GM23338 (cell line): ENCODE measurements around the gene ETV1. TPM values are rescaled to one million over a fixed set of nuclear protein-coding genes. Genes with fewer than 3 reads are reported as not detected.

Experiments used
- ATAC-seq: fragments of 200-7000 bp; cut with Tn5 transposase; 3 replicates; pipeline ENCODE4 v1.9.1; 2020
- DNase-seq: peaks from one replicate; pipeline ENCODE4 v3.0.0-alpha.2; 2015; ENCODE audit warnings: low spot score
- H2AFZ ChIP-seq: fragments of 200-600 bp; sonication (generic); 2 replicates; pipeline ENCODE4 v1.8.0; 2016; ENCODE audit warnings: antibody characterized with exemption, mild to moderate bottlenecking, moderate library complexity
- H3F3A ChIP-seq: fragments of 200-600 bp; sonication (generic); replicated peaks from 2 replicates; pipeline ENCODE4 v1.8.0; 2017; ENCODE audit warnings: antibody characterized with exemption, mixed run types, low read depth
- H3K27ac ChIP-seq: fragments of 200-600 bp; sonication (generic); 2 replicates; pipeline ENCODE4 v1.6.1; 2016; ENCODE audit warnings: low read depth
- H3K27me3 ChIP-seq: fragments of 200-600 bp; sonication (generic); 2 replicates; pipeline ENCODE4 v1.8.0; 2016; ENCODE audit warnings: mild to moderate bottlenecking, mixed run types, moderate library complexity; ENCODE audit not compliant: insufficient read depth
- H3K36me3 ChIP-seq: fragments of 200-600 bp; sonication (generic); 2 replicates; pipeline ENCODE4 v1.8.0; 2016; ENCODE audit warnings: mild to moderate bottlenecking; ENCODE audit not compliant: insufficient read depth
- H3K4me1 ChIP-seq: fragments of 200-600 bp; sonication (generic); 2 replicates; pipeline ENCODE4 v1.8.0; 2016; ENCODE audit warnings: mild to moderate bottlenecking, moderate library complexity; ENCODE audit not compliant: insufficient read depth
- H3K4me2 ChIP-seq: fragments of 200-600 bp; sonication (generic); 2 replicates; pipeline ENCODE4 v1.7.1; 2017; ENCODE audit warnings: mixed run types
- H3K4me3 ChIP-seq: fragments of 200-600 bp; sonication (generic); 2 replicates; pipeline ENCODE4 v1.6.1; 2016; ENCODE audit warnings: mixed run types
- H3K79me2 ChIP-seq: fragments of 200-600 bp; sonication (generic); replicated peaks from 2 replicates; pipeline ENCODE4 v1.8.0; 2017; ENCODE audit warnings: mild to moderate bottlenecking; ENCODE audit not compliant: insufficient read depth
- H3K9me2 ChIP-seq: fragments of 200-600 bp; sonication (generic); 2 replicates; pipeline ENCODE4 v1.8.0; 2017; ENCODE audit not compliant: insufficient read depth
- H4K20me1 ChIP-seq: fragments of 200-600 bp; sonication (generic); replicated peaks from 2 replicates; pipeline ENCODE4 v1.8.0; 2017; ENCODE audit warnings: mild to moderate bottlenecking; ENCODE audit not compliant: insufficient read depth
- H3K27ac Mint-ChIP-seq: 2 replicates; pipeline ENCODE4 v1.8.0; 2020; ENCODE audit warnings: inconsistent platforms, mild to moderate bottlenecking, moderate library complexity, mixed read lengths
- H3K27me3 Mint-ChIP-seq: 3 replicates; pipeline ENCODE4 v1.8.0; 2022; ENCODE audit warnings: low read depth, mild to moderate bottlenecking, moderate library complexity, mixed read lengths, inconsistent platforms; ENCODE audit not compliant: insufficient read depth, poor library complexity
- H3K36me3 Mint-ChIP-seq: 3 replicates; pipeline ENCODE4 v1.8.0; 2021; ENCODE audit warnings: low read depth, mild to moderate bottlenecking, inconsistent platforms, moderate library complexity, mixed read lengths
- H3K4me1 Mint-ChIP-seq: 3 replicates; pipeline ENCODE4 v1.8.0; 2020; ENCODE audit warnings: mild to moderate bottlenecking, inconsistent platforms, mixed read lengths
- H3K4me3 Mint-ChIP-seq: 3 replicates; pipeline ENCODE4 v1.8.0; 2021; ENCODE audit warnings: moderate library complexity, mild to moderate bottlenecking, inconsistent platforms, mixed read lengths
- H3K9me3 Mint-ChIP-seq: 3 replicates; pipeline ENCODE4 v1.8.0; 2020; ENCODE audit warnings: moderate library complexity, mild to moderate bottlenecking, inconsistent platforms, mixed read lengths
- CTCF ChIP-seq, 2 experiments: fragments of 200-600 bp in 1 of 2; sonication (generic) in 1 of 2; conservative IDR thresholded peaks; 2 replicates each; pipeline versions ENCODE4 v1.5.1 to v1.6.1; 2016 to 2017; ENCODE audit warnings: antibody characterized with exemption in 2 of 2, low read depth in 2 of 2, mild to moderate bottlenecking in 2 of 2, moderate library complexity in 1 of 2
- EZH2 ChIP-seq: fragments of 200-600 bp; sonication (generic); IDR thresholded peaks from one replicate; pipeline ENCODE4 v1.8.0; 2017; ENCODE audit warnings: antibody characterized with exemption, mild to moderate bottlenecking, low read depth; ENCODE audit not compliant: unreplicated experiment
- EZH2phosphoT487 ChIP-seq: fragments of 200-600 bp; sonication (generic); IDR thresholded peaks from one replicate; pipeline ENCODE4 v1.8.1; 2018; ENCODE audit warnings: antibody characterized with exemption; ENCODE audit not compliant: unreplicated experiment
- NANOG ChIP-seq: IDR thresholded peaks from 2 replicates; pipeline ENCODE4 v1.6.1; 2016; ENCODE audit warnings: antibody characterized with exemption, borderline replicate concordance
- STAT1 ChIP-seq: IDR thresholded peaks from one replicate; pipeline ENCODE4 v1.6.1; 2016; ENCODE audit warnings: antibody characterized with exemption; ENCODE audit not compliant: unreplicated experiment
- ZNF331 ChIP-seq: fragments of 250-450 bp; sonication (Bioruptor Pico); IDR thresholded peaks from 2 replicates; pipeline ENCODE4 v1.5.0; 2020; ENCODE audit warnings: low read depth, mild to moderate bottlenecking, moderate library complexity
- ZNF462 ChIP-seq: fragments of 250-450 bp; sonication (Bioruptor Pico); IDR thresholded peaks from 2 replicates; pipeline ENCODE4 v1.5.0; 2020; ENCODE audit warnings: mild to moderate bottlenecking, moderate library complexity
- polyA plus RNA-seq: library from polyadenylated mRNA; unstranded; fragments of >200 nt; fragmentation: Nextera tagmentation; extraction: Ambion mirVana; gene quantifications from 2 replicates; pipeline ENCODE4 v1.2.1, GENCODE V29; 2016
- total RNA-seq: library from RNA; depleted of rRNA; stranded (reverse); fragments of >200 nt; shearing (Covaris generic); gene quantifications from 2 replicates; pipeline ENCODE4 v1.2.3, GENCODE V29; 2014

The ETV1 gene
- total and polyA plus RNA-seq, 2 experiments from 2014 or later: 49.4 to 61.9 TPM

GRCh38 chr7:13990319-13990983 is 985 bp upstream of the ETV1 start (continued):
- TF ChIP-seq ZNF462 (CRISPR knock-in tag) (no peak), STAT1 (no peak), EZH2 (no peak), EZH2phosphoT487 (no peak)

GRCh38 chr7:13989949-13990305 is 461 bp upstream of the ETV1 start:
- peak overlapping the region; percentile 67 for H3K4me3 ChIP-seq
- no peaks in the 10 kb centered on the region for H3K27me3 ChIP-seq
- Mint-ChIP-seq H3K4me1 (peaks cover 15% of the 10 kb centered on the region), H3K4me3 (no peak overlapping the region), H3K27me3 (no peaks in the 10 kb centered on the region), H3K9me3 (no peaks in the 10 kb centered on the region), H3K36me3 (peaks cover 10% of the 10 kb centered on the region; the same call in 2 of the 3 replicates), H3K27ac (no peak overlapping the region)
- peak overlapping the region; percentile 99 for H3K27ac ChIP-seq
- peak overlapping the region; percentile 93 for H3K4me2 ChIP-seq
- H2AFZ ChIP-seq: no peak overlapping the region
- H3K36me3 ChIP-seq: no peaks in the 10 kb centered on the region
- ATAC-seq: peak; percentile 22
- H3K79me2 ChIP-seq: peaks cover 26% of the 10 kb centered on the region
- no peaks in the 10 kb centered on the region for H3K9me2 ChIP-seq
- peaks cover 32% of the 10 kb centered on the region for H3K4me1 ChIP-seq
- no peaks in the 10 kb centered on the region for H4K20me1 ChIP-seq
- peaks cover 2% of the 10 kb centered on the region; the same call in 1 of the 2 replicates for H3F3A ChIP-seq
- no peak for DNase-seq
- TF ChIP-seq NANOG: no peak
- TF ChIP-seq ZNF462 (CRISPR knock-in tag): no peak
- TF ChIP-seq ZNF331: no peak
- TF ChIP-seq CTCF (conservative IDR thresholded peaks at IDR 0.05; ENCODE audit: low read depth in 2 of 2): no peak
